Measurements from ENCODE around the gene PXDN. TPM values are rescaled to one million over a fixed set of nuclear protein-coding genes. Genes with fewer than 3 reads are reported as not detected.
"Not testable (repeated sequence)": the region's sequence is repeated elsewhere in the genome, so short reads cannot be mapped to it uniquely, and the experiment has no call there.

The PXDN gene
- total RNA-seq, 2 experiments from 2014 or later, result 2.0 to 3.1 TPM

DNA sequence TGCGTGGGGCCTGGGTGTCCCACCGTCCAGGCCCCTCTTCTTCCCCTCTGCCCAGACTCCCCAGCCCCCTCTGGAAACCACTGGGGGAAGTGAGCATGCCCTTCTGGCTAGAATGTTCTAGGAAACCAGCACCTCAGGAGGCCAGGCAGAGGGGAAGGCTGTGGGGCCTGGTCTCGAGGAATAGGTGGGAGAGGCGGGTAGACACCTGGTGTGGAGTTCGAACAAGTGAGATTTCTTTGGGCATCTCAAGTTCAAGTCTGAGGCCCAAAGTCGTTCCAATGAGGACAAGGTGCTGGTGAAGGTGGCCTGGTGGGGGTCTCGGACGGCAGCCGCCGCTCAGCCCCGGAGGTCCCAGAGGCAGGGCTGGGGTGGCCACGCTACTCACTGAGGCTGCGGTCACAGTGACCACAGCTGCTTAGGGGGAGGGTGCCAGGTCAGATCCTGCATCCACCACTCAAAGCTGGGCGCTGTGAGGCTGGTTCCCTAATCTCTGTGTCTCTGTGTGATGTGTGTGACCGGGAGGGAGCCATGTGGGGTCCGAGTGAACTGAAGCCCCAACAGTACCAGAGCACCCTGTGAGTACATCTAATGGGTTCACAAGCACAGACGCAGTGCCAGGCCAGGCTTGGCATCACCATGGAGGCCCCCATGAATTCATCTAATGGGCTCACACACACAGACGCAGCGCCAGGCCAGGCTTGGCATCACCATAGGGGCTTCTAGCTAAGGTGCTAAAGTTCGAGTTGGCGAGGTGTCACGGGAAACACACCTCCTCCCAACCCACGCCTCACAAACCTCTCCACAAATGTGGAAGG is 26.5 kb upstream of the PXDN start:
- no peak overlapping the region for H3K4me3 Mint-ChIP-seq
- no peak overlapping the region for H3K27ac Mint-ChIP-seq
- DNase-seq, result no peak
- ATAC-seq, result no peak
- H3K4me1 Mint-ChIP-seq, result no peaks in the 10 kb centered on the region
- no peaks in the 10 kb centered on the region for H3K36me3 Mint-ChIP-seq
- CTCF ChIA-PET, result interaction anchor here (0.5 to 1.2 kb wide), 3 partner anchors 13 to 178 kb away, joined by 3 to 4 read pairs (median 3); no protein-coding TSS in a partner anchor
- no peaks in the 10 kb centered on the region for H3K27me3 Mint-ChIP-seq
- H3K9me3 Mint-ChIP-seq (ENCODE audit: low read depth), result no peaks in the 10 kb centered on the region

DNA sequence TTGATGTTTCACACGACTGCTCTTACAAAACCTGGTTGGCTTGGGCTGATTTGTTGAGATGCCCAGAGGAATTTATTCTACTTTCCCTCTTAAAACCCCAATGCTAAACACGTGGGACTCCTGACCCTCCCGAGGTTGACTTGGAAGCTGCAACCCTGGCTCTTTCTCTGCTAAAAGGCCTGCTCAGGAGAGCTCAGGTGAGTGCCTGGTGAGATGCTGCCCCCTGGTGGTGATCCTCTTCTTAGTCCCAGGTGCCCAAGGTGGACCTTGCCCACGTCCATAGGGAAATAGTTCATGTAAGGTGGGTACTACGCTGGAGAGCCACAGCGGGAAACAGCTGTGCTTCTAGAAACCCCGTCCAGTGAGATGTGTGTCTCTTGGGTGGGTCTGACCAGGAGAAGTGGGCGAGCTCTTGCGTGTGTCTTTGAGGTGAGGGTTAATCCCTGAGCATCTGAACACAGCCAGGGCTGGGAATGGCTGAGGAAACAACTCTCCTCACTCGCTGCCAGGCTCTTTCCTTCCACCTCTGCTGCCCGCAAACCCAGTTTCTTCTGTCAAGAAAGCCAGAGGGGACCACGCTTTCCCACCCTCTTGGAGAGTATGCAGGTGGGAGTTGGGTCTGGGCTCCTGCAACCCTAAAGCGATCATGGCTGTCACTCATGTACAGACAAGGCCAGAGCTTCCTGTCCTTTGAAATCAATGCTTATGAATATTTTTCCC is 25.5 kb upstream of the PXDN start:
- ATAC-seq (peak; percentile 60), DNase-seq (peak; percentile 59)
- CTCF ChIA-PET, result interaction anchor here (0.8 to 1.7 kb wide), 9 partner anchors 8 to 210 kb away, joined by 3 to 6 read pairs (median 3); no protein-coding TSS in a partner anchor
- Mint-ChIP-seq H3K27me3 (no peaks in the 10 kb centered on the region), H3K4me1 (no peaks in the 10 kb centered on the region), H3K27ac (no peak overlapping the region), H3K9me3 (ENCODE audit: low read depth) (no peaks in the 10 kb centered on the region), H3K36me3 (no peaks in the 10 kb centered on the region), H3K4me3 (no peak overlapping the region)

- CTCF ChIA-PET, result no interaction called here
- H3K9me3 Mint-ChIP-seq (ENCODE audit: low read depth), result no peaks in the 10 kb centered on the region
- no peak for DNase-seq
These were observed 23.8 kb upstream of the PXDN start for GRCh38 chr2:1767939-1768691.

DNA sequence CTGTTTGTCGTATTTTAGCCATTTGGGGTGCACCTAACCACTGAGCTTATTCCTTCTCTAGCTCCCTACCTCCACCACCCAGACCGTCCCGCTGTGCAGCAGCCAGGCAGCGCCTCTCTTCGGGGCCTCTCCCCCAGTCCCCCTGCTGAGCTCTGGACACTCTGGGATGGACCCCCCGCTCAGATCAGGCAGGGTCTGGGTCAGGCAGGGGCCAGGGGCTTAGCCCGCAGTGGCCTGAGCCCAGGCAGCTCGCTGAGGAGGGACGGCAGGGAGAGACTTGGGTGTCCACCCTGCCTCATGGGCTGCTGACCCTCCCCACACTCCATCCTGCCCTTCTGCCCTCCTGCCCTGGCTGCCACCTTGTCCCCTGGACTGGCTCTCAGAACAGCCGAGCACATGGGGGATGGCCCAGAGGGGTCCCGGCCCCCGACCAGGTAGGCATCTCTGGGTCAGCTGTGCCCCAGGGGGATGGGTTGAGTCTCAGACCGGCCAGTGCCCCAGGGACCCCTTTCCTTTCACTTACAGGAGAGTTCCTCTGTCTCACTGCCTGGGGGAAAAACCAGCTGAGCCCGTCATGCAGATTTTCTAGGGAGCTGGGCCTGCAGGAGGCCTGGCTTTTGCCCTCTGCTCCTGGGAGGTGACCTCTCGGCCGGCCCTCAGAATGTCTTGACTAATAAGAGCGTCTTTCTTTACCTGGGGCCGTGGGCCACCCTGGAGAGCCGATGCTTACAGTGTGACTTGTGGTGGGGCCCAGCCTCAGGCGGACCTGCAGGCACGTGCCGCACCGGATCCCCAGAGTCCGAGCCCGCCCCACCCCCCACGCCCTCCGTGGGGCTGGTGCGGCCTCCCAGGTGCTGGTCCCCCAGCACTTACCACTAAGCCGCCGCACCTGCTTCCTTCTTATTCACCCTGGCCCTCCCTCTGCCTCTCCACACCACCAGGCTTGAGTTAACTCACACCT is 22.8 kb upstream of the PXDN start:
- ATAC-seq (no peak), DNase-seq (no peak)
- Mint-ChIP-seq H3K27me3 (no peaks in the 10 kb centered on the region), H3K9me3 (ENCODE audit: low read depth) (no peaks in the 10 kb centered on the region), H3K4me1 (no peaks in the 10 kb centered on the region), H3K27ac (no peak overlapping the region), H3K4me3 (no peak overlapping the region), H3K36me3 (no peaks in the 10 kb centered on the region)
- CTCF ChIA-PET, result no interaction called here

More at GRCh38 chr2:1767939-1768691, 23.8 kb upstream of the PXDN start:
- ATAC-seq, result no peak
- Mint-ChIP-seq H3K27ac (no peak overlapping the region), H3K4me3 (no peak overlapping the region), H3K27me3 (no peaks in the 10 kb centered on the region), H3K4me1 (no peaks in the 10 kb centered on the region), H3K36me3 (no peaks in the 10 kb centered on the region)

DNA sequence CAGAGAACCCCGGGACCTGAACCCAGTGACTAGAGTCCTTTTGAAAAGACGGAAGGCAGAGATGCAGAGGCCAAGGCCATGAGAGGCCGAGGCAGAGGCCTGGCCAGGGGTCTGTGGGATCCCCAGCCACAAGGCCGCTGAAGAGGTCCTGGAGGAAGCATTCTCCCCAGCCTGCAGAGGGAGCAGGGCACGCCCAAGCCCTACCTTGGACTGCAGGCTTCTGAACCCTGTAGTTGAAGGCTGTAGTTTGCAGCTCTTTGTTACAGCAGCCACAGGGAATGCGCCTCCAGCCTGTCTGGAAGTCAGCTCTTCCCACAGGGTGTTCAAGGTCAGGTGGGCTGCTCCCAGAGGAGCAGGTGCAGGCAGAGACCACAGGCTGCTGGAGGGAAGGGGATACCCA is 22.1 kb upstream of the PXDN start:
- DNase-seq (no peak), ATAC-seq (no peak)
- Mint-ChIP-seq H3K9me3 (ENCODE audit: low read depth) (no peaks in the 10 kb centered on the region), H3K4me1 (no peaks in the 10 kb centered on the region), H3K4me3 (no peak overlapping the region), H3K27ac (no peak overlapping the region), H3K27me3 (no peaks in the 10 kb centered on the region), H3K36me3 (no peaks in the 10 kb centered on the region)
- CTCF ChIA-PET, result no interaction called here

DNA sequence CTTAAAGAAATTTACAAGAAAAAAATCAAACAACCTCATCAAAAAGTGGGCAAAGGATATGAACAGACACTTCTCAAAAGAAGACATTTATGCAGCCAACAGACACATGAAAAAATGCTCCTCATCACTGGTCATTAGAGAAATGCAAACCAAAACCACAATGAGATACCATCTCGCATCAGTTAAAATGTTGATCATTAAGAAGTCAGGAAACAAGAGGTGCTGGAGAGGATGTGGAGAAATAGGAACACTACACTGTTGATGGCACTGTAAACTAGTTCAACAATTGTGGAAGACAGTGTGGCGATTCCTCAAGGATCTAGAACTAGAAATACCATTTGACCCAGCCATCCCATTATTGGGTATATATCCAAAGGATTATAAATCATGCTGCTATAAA is 20.9 kb upstream of the PXDN start:
- H3K27me3 Mint-ChIP-seq; H3K27ac Mint-ChIP-seq; H3K36me3 Mint-ChIP-seq; H3K4me3 Mint-ChIP-seq; CTCF ChIA-PET; H3K4me1 Mint-ChIP-seq; DNase-seq; H3K9me3 Mint-ChIP-seq (ENCODE audit: low read depth); ATAC-seq: not testable (repeated sequence)

GRCh38 chr2:1759611-1759930 is 15.3 kb upstream of the PXDN start:
- H3K9me3 Mint-ChIP-seq (ENCODE audit: low read depth), result no peaks in the 10 kb centered on the region
- no peaks in the 10 kb centered on the region for H3K36me3 Mint-ChIP-seq
- no peaks in the 10 kb centered on the region for H3K4me1 Mint-ChIP-seq
- H3K27me3 Mint-ChIP-seq, result no peaks in the 10 kb centered on the region
- no peak for ATAC-seq
- CTCF ChIA-PET, result no interaction called here
- no peak overlapping the region for H3K27ac Mint-ChIP-seq
- no peak for DNase-seq
- H3K4me3 Mint-ChIP-seq, result no peak overlapping the region

- no peak for ATAC-seq
- Mint-ChIP-seq H3K4me3 (no peak overlapping the region), H3K4me1 (no peaks in the 10 kb centered on the region), H3K27ac (no peak overlapping the region), H3K9me3 (ENCODE audit: low read depth) (no peaks in the 10 kb centered on the region), H3K27me3 (no peaks in the 10 kb centered on the region), H3K36me3 (no peaks in the 10 kb centered on the region)
- CTCF ChIA-PET, result no interaction called here
- no peak for DNase-seq
These were observed 14.7 kb upstream of the PXDN start for GRCh38 chr2:1758774-1759610.

DNA sequence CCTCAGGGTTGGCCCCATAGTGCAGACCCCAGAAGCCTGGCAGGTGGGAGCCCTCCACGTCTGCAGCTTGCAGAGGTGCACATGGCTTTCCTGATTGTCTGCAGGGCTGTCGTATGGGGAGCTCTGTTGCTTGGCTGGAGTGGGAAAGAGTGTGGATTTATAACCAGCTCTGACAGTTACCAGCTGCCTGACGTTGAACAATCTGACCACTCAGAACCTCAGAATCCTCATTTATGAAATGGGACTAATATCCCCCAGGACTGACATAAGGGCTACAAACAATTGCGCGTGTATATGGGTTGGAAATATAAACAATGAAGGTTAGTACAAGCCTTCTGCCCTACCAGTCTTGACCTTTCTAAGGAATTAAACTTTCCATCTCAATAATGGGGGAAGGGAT is 13.9 kb upstream of the PXDN start:
- H3K36me3 Mint-ChIP-seq, result no peaks in the 10 kb centered on the region
- no peak overlapping the region for H3K27ac Mint-ChIP-seq
- no peaks in the 10 kb centered on the region for H3K9me3 Mint-ChIP-seq (ENCODE audit: low read depth)
- H3K27me3 Mint-ChIP-seq, result no peaks in the 10 kb centered on the region
- no peak overlapping the region for H3K4me3 Mint-ChIP-seq
- ATAC-seq (no peak), DNase-seq (no peak)
- H3K4me1 Mint-ChIP-seq, result no peaks in the 10 kb centered on the region
- CTCF ChIA-PET, result no interaction called here

DNA sequence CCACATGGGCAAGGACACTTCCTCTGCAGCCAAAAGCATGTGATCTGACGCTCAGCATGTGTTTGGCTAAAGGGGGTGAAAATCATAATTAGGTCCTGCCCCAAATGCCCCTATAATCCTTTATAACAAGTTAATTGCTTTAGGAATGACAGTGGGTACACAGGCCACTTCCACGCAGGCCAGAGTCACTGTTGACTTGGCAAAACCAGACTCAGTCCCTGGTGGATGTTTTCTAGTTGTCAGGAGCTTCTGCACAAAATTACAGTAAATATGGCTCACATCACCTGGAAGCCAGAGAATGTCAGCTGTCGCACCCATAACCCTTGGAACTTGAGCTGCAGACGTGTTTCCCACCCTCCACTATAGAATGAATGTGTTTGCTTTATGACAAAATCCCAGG is 13.3 kb upstream of the PXDN start:
- no peak for DNase-seq
- CTCF ChIA-PET, result no interaction called here
- no peak overlapping the region for H3K4me3 Mint-ChIP-seq
- no peaks in the 10 kb centered on the region for H3K36me3 Mint-ChIP-seq
- no peak overlapping the region for H3K27ac Mint-ChIP-seq
- no peaks in the 10 kb centered on the region for H3K4me1 Mint-ChIP-seq
- no peak for ATAC-seq
- no peaks in the 10 kb centered on the region for H3K9me3 Mint-ChIP-seq (ENCODE audit: low read depth)
- no peaks in the 10 kb centered on the region for H3K27me3 Mint-ChIP-seq

DNA sequence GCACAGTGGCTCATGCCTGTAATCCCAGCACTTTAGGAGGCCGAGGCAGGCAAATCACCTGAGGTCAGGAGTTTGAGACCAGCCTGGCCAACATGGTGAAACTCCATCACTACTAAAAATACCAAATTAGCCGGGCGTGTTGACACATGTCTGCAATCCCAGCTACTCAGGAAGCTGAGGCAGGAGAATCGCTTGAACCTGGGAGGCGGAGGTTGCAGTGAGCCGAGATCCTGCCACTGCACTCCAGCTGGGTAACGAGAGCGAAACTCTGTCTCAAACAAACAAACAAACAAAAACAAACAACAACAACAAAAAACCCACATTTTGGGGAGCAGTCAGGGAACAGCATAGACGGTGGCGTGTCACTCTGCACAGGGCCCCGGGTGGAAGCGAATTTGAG is 12.8 kb upstream of the PXDN start:
- H3K9me3 Mint-ChIP-seq (ENCODE audit: low read depth); ATAC-seq; H3K27ac Mint-ChIP-seq; CTCF ChIA-PET; H3K27me3 Mint-ChIP-seq; H3K36me3 Mint-ChIP-seq; DNase-seq; H3K4me3 Mint-ChIP-seq; H3K4me1 Mint-ChIP-seq: not testable (repeated sequence)

GRCh38 chr2:1756456-1756855 is 12.1 kb upstream of the PXDN start:
- DNase-seq (no peak), ATAC-seq (no peak)
- Mint-ChIP-seq H3K27me3 (no peaks in the 10 kb centered on the region), H3K36me3 (no peaks in the 10 kb centered on the region), H3K4me3 (no peak overlapping the region), H3K9me3 (ENCODE audit: low read depth) (no peaks in the 10 kb centered on the region), H3K27ac (no peak overlapping the region), H3K4me1 (no peaks in the 10 kb centered on the region)
- CTCF ChIA-PET, result no interaction called here
